SH-SY5Y (cell line): ENCODE measurements around the gene ZNF778.

Source experiments
- GATA2 ChIP-seq: IDR thresholded peaks from 2 replicates; pipeline ENCODE4 v1.6.1; 2011; ENCODE audit warnings: mild to moderate bottlenecking, low read depth, low read length
- GATA3 ChIP-seq: IDR thresholded peaks from 2 replicates; pipeline ENCODE4 v1.6.1; 2011; ENCODE audit warnings: low read depth, mild to moderate bottlenecking, low read length, moderate library complexity

DNA sequence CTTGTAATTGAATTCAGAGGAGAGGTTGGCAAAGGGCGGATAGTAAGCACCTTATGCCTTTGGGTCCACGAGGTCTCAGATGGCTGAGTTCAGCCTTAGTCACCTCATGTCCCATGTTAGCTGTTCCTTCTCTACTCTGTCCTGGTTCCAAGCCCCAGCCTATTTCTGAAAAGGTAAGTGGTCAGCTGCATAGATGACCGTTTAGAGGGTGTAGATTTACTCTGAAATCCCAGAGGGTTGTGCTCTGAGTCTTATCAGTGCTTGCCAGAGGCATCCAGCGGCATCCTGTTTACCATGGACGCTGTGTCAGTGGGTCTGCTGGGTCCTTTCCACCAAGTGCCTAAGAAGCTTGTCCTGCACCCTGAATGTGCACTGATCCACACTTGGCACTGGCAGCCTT lies 1.9 kb downstream of the ZNF778 start:
- TF ChIP-seq GATA3 (no peak), GATA2 (no peak)
